T-helper 2 cell (primary cell): Measurements from ENCODE around the gene GCLC.

ENCODE experiments used
- DNase-seq, 5 experiments: peaks; one replicate each; pipeline versions ENCODE4 v3.0.0 to v3.0.0-alpha.2; 2012 to 2022

The GCLC gene

GRCh38 chr6:53523511-53524454 is 21.1 kb downstream of the GCLC start:
- DNase-seq, result peak in 1 of 5 experiments; percentile 36

- no peak for DNase-seq
Measured at GRCh38 chr6:53520320-53520928, 24.5 kb downstream of the GCLC start.

- DNase-seq, result no peak
Measured at GRCh38 chr6:53518862-53519261, 26.0 kb downstream of the GCLC start.

- no peak for DNase-seq
Measured at GRCh38 chr6:53517021-53517420, 27.9 kb downstream of the GCLC start.

- no peak for DNase-seq
Measured at GRCh38 chr6:53514677-53515076, 30.2 kb downstream of the GCLC start.

- DNase-seq, result no peak
Measured at GRCh38 chr6:53513519-53513966, 31.4 kb downstream of the GCLC start.

- DNase-seq, result no peak
Measured at GRCh38 chr6:53513056-53513455, 31.8 kb downstream of the GCLC start.

GRCh38 chr6:53512626-53513025 is 32.3 kb downstream of the GCLC start:
- no peak for DNase-seq

GRCh38 chr6:53510746-53511145 is 34.2 kb downstream of the GCLC start:
- no peak for DNase-seq

- DNase-seq, result no peak
Measured at GRCh38 chr6:53506872-53507271, 38.0 kb downstream of the GCLC start.

- no peak for DNase-seq
Measured at GRCh38 chr6:53504512-53504911, 40.4 kb downstream of the GCLC start.

- no peak for DNase-seq
Measured at GRCh38 chr6:53503060-53503459, 41.8 kb downstream of the GCLC start.

GRCh38 chr6:53501432-53501831 is 43.5 kb downstream of the GCLC start:
- no peak for DNase-seq

- DNase-seq, result no peak
Measured at GRCh38 chr6:53500095-53500494, 44.8 kb downstream of the GCLC start.

GRCh38 chr6:53499094-53499493 is 45.8 kb downstream of the GCLC start:
- no peak for DNase-seq

GRCh38 chr6:53498649-53499048 is 46.3 kb downstream of the GCLC start:
- DNase-seq, result no peak

GRCh38 chr6:53497905-53498304 is 47.0 kb downstream of the GCLC start:
- no peak for DNase-seq

GRCh38 chr6:53496797-53497375 is 48.0 kb downstream of the GCLC start:
- DNase-seq, result no peak

GRCh38 chr6:53495506-53496499 is 49.1 kb downstream of the GCLC start:
- DNase-seq, result no peak

- DNase-seq, result no peak
Measured at GRCh38 chr6:53494076-53494475, 50.8 kb downstream of the GCLC start.

- DNase-seq, result no peak
Measured at GRCh38 chr6:53493635-53494025, 51.3 kb downstream of the GCLC start.

GRCh38 chr6:53492860-53493634 is 51.9 kb downstream of the GCLC start:
- DNase-seq, result peak in 3 of 5 experiments; percentile 15 to 68 (median 30)
